ENCODE measurements around the gene RALGPS2. TPM values are rescaled to one million over a fixed set of nuclear protein-coding genes. Genes with fewer than 3 reads are reported as not detected.
A peak's percentile ranks its signal among the peaks of the same experiment; 100 is the strongest.
"Not testable (repeated sequence)": the region's sequence is repeated elsewhere in the genome, so short reads cannot be mapped to it uniquely, and the experiment has no call there.

Gene RALGPS2
- polyA plus RNA-seq, 3 donors: 1.5 to 7.3 (median 1.9) TPM

DNA sequence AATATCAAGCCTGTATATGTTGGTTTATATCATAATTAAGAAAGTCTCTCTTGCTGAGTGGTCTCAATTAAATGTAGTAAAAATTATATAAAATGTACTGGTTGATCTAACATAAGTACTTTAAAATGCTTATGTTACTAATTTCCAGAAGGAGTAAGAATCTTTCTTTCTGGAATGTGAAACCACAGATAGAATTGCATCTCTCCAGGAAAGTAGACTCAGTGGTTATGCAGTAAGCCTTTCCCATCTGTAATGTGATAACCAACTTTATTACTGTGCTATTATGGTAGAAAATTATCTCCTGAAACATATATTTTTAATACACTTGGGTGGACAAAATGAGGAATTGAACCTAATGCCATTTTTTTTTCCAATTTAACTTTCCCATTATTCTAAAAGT, 8.9 kb upstream of the RALGPS2 start:
- H3K27ac ChIP-seq (ENCODE audit: low read depth, low read length): no peak overlapping the region

GRCh38 chr1:178718520-178718919, 6.5 kb upstream of the RALGPS2 start:
- WGBS, 3 donors: 87 to 94% (median 94%) methylated on average over 1 of the region's 1 CpG

GRCh38 chr1:178723546-178723945, 1.5 kb upstream of the RALGPS2 start:
- 70 to 77% (median 74%) methylated on average over 3 of the region's 3 CpGs for WGBS, 3 donors
- H3K27ac ChIP-seq (ENCODE audit: low read depth, low read length): no peak overlapping the region

More at GRCh38 chr1:178718520-178718919, 6.5 kb upstream of the RALGPS2 start:
- H3K27ac ChIP-seq (ENCODE audit: low read depth, low read length): no peak overlapping the region

GRCh38 chr1:178724376-178724727, 692 bp upstream of the RALGPS2 start:
- no peak overlapping the region for H3K27ac ChIP-seq (ENCODE audit: low read depth, low read length)
- WGBS, 3 donors: 79 to 90% (median 80%) methylated on average over 5 of the region's 5 CpGs

GRCh38 chr1:178725466-178726086, 532 bp downstream of the RALGPS2 start:
- WGBS, 3 donors: 0 to 1% (median 0%) methylated on average over 60 to 75 of the region's 75 CpGs
- H3K27ac ChIP-seq (ENCODE audit: low read depth, low read length): peak overlapping the region; percentile 61

DNA sequence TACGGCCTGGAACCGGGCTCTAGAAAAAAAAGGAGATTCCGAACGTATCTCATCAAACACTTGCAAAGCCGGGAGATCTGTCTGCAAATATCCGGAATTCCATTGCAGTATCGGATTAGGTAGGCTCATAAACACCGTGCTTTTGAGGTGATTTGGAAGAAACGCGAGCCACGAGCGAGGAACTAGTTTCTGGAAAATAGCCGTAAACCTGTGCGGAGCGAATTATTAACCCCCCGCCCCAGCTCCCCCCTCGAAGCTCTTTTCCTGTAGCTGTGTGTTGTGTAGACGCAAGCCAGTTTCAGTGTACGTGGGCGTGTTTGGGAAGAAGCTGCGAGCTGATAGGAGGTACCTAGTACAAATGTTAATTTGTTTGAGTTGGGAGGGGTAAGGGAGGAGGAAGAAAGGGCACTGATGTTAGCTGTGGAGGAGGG, 1.1 kb downstream of the RALGPS2 start:
- peak overlapping the region; percentile 61 for H3K27ac ChIP-seq (ENCODE audit: low read depth, low read length)
- WGBS, 3 donors: 0% methylated on average over 21 of the region's 21 CpGs

DNA sequence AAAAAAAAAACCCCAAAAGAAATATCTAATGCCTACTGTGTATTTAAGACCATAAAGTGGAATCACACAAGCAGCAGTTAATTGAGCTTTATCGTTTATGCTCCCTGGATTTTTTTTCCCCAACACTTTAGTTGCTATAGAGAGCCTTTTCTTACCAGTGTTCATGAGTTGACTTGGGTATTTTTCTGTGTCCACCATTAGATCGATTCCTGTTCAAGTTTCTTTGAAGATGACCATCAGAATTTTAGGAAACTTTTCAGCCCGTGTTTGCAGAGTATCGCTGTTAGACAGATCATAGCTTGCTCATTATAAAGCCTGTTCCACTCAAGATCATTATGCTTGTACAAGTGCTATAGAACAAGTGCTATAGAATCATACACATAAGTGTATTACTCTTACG, 1.5 kb downstream of the RALGPS2 start:
- WGBS, 3 donors: 8 to 29% (median 28%) methylated on average over 5 of the region's 5 CpGs
- H3K27ac ChIP-seq (ENCODE audit: low read depth, low read length): no peak overlapping the region

DNA sequence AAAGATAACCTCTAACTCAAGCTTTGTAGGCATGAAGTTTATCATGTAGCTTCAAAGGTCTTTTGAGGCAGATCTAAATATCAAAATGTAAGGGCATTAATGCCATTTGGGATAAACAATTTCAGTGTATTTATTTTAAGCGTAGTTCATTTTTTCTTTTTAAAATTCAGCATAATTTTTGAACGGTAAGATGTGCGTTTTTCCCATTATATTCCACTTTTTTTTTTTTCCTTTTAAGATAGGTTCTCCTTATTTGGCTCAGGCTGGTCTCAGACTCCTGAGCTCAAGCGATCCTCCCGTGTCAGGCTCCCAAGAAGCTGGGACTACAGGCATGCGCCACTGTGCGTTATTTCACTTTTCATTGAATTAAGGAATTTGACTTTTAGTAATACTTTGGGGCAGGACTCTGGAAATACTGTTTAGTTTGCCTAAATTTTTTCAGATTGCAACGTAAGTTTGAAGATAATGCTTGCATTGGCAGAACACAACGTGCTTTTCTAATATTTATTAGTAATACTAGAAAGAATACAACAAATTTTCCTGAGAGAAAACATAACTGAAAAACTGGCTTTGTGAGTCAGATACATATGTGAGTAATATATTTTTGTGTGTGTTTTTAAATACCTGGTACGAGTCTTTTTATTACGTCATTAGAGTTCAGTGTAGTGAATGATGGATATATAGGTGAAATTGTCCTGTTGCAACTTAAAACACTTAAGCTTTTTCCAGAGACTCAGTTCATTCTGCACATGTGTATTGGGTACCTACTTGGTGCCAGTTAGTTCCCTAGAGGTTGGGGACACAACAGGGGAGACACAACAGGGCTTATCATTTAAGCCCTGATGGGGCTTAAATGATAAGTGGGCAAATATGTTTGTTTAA, 2.2 kb downstream of the RALGPS2 start:
- 28 to 72% (median 68%) methylated on average over 11 of the region's 11 CpGs for WGBS, 3 donors
- no peak overlapping the region for H3K27ac ChIP-seq (ENCODE audit: low read depth, low read length)

GRCh38 chr1:178733972-178734371, 8.9 kb downstream of the RALGPS2 start:
- WGBS, 3 donors: 92 to 97% (median 96%) methylated on average over 5 of the region's 5 CpGs
- H3K27ac ChIP-seq (ENCODE audit: low read depth, low read length): no peak overlapping the region

- no peak overlapping the region for H3K27ac ChIP-seq (ENCODE audit: low read depth, low read length)
- 74 to 87% (median 83%) methylated on average over 1 of the region's 1 CpG for WGBS, 3 donors
These were observed 13.7 kb downstream of the RALGPS2 start for GRCh38 chr1:178738780-178739179.

DNA sequence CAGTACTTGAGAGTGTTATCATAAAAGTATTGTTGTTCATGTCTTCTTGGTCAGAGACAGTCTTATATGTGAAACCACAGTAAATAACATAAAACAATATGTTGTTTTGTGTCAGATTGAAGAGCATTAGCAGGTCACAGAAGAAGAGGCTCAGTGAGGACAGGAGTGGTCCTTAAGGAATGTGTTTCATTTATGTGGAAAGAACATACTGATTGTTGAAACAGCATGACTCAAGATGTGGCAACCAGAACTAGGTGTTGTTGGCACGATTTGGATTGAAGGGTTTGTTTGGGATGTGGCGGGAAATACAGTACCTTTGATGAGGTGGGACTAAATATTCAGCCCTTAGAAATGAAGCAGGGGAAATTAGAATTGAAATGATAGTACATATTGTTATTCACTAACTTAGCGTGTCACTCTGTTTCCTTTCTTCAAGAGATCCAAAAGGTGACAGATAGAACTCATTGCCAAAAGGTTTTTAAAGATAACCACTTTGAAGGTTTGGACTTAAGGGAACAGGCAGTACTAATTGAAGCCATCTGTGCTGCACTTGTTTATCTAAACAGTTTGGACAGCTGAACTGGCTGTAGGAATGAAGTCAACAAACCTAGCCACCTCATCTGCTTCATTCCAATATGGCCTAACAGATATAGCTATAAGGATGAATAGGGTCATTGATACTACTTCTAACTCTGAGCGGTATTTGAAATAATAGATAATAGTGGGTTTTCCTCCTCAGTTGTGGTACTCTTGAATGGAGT, 14.4 kb downstream of the RALGPS2 start:
- no peak overlapping the region for H3K27ac ChIP-seq (ENCODE audit: low read depth, low read length)
- WGBS, 3 donors: 85 to 92% (median 85%) methylated on average over 4 of the region's 4 CpGs

- no peak overlapping the region for H3K27ac ChIP-seq (ENCODE audit: low read depth, low read length)
- 94 to 98% (median 96%) methylated on average over 1 of the region's 1 CpG for WGBS, 3 donors
These were observed 15.4 kb downstream of the RALGPS2 start for GRCh38 chr1:178740491-178740890.

DNA sequence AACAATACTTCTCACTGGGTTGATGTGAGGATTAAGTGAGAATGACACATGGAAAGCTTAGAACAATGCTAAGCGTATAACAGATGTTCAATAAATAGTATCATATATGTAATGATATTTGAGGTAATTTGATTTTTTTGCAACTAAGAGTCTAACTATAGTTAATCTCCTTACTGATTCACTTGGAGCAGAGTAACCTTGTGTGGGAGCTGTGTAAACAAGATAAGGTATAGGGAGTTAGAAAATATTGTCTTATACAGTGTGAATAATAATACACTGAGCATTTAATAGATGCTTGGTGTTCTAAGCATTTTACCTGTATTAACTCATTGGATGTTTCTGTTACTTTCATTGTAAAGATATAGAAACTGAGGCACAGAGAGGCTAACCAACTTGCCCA, 15.9 kb downstream of the RALGPS2 start:
- WGBS, 3 donors: 87 to 98% (median 93%) methylated on average over 1 of the region's 1 CpG
- no peak overlapping the region for H3K27ac ChIP-seq (ENCODE audit: low read depth, low read length)

GRCh38 chr1:178743801-178744200, 18.8 kb downstream of the RALGPS2 start:
- no peak overlapping the region for H3K27ac ChIP-seq (ENCODE audit: low read depth, low read length)
- 52 to 91% (median 58%) methylated on average over 2 of the region's 2 CpGs for WGBS, 3 donors

- WGBS, 3 donors: 56 to 94% (median 90%) methylated on average over 2 of the region's 2 CpGs
- H3K27ac ChIP-seq (ENCODE audit: low read depth, low read length): no peak overlapping the region
These were observed 20.2 kb downstream of the RALGPS2 start for GRCh38 chr1:178745260-178745659.

DNA sequence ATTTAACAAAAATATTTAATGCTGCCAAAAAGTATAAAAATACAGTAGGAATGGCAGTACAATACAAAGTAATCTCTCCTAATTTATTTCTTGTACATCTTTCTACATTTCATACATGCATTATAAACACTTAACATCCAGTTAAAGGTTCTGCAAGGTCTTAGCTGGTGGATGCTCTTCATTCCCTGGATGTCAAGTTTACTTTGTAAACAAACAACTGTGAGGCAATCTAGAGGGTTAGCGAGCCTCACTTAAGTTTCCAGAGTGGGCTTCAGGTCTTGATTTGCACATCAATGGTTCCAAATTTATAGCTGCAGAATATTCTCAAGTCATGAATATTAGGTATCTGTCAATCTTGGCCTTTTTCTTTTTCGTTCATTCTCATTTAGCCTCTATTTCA, 21.3 kb downstream of the RALGPS2 start:
- H3K27ac ChIP-seq (ENCODE audit: low read depth, low read length): no peak overlapping the region
- 94 to 97% (median 95%) methylated on average over 2 of the region's 2 CpGs for WGBS, 3 donors

- 94 to 97% (median 96%) methylated on average over 3 of the region's 3 CpGs for WGBS, 3 donors
- not testable (repeated sequence) for H3K27ac ChIP-seq (ENCODE audit: low read depth, low read length)
These were observed 22.3 kb downstream of the RALGPS2 start for GRCh38 chr1:178747361-178747760.

DNA sequence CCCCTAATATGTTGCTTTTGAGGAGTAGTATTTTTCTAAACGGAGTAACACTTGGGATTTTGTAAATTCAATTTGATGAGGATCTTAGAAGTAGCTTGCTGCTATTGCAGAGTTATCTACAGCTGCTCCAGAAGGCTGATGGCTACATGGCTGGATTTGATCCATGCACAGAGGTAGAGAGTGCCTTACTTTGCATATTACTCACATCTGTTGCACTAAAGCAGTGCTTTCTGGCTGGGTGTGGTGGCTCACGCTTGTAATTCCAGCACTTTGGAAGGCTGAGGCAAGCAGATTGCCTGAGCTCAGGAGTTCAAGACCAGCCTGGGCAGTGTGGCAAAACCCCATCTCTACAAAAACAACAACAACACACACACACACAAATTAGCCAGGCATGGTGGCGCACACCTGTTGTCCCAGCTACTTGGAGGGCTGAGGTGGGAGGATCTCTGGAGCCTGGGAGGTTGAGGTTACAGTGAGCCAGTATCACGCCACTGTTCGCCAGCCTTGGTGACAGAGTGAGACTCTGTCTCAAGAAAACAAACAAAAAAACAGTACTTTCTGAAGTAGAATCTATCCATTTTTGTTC, 24.6 kb downstream of the RALGPS2 start:
- 94 to 97% (median 94%) methylated on average over 5 of the region's 5 CpGs for WGBS, 3 donors
- no peak overlapping the region for H3K27ac ChIP-seq (ENCODE audit: low read depth, low read length)

DNA sequence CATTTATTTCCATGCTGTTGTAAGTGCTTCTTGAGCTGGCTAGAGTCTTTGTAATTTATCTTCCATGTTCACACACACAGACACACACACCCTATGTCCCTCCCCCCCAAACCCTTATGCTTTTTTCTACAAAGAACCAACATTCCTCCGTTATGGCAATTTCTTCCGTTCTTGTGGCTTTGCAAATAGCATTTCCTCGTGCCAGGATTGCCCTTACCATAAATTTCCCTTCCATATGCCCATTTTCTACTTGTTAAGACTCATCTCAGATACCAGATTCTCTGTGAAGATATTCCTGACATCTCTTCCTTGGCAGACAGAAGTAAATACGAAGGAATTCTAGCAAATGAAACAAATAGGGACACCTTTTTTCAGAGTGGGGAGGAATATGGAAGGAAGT, 26.0 kb downstream of the RALGPS2 start:
- no peak overlapping the region for H3K27ac ChIP-seq (ENCODE audit: low read depth, low read length)
- 64 to 78% (median 69%) methylated on average over 4 of the region's 4 CpGs for whole genome bisulfite sequencing, 3 donors
